HG02759 (cell line): ENCODE measurements around the gene SETD1B.
"Not testable (repeated sequence)": the region's sequence is repeated elsewhere in the genome, so short reads cannot be mapped to it uniquely, and the experiment has no call there.

Experiments
- ATAC-seq: cut with Tn5 transposase; IDR thresholded peaks from one replicate; pipeline ENCODE4 v1.9.1; 2021; ENCODE audit warnings: mild to moderate bottlenecking, moderate library complexity; ENCODE audit not compliant: unreplicated experiment

SETD1B gene

GRCh38 chr12:121803861-121804416 is at the start of gene SETD1B:
TSS of gene SETD1B (plus strand) at chr12:121804009. CDS start at chr12:121804738, 729 bp downstream.
- ATAC-seq: no peak

GRCh38 chr12:121754836-121755235 is 49.0 kb upstream of the SETD1B start:
- ATAC-seq: no peak

GRCh38 chr12:121755591-121755990 is 48.2 kb upstream of the SETD1B start:
- no peak for ATAC-seq

GRCh38 chr12:121758536-121758935 is 45.3 kb upstream of the SETD1B start:
- ATAC-seq: not testable (repeated sequence)

GRCh38 chr12:121762269-121762668 is 41.5 kb upstream of the SETD1B start:
- no peak for ATAC-seq

GRCh38 chr12:121764808-121765207 is 39.0 kb upstream of the SETD1B start:
- no peak for ATAC-seq

- ATAC-seq: no peak
Measured at GRCh38 chr12:121765573-121765972, 38.2 kb upstream of the SETD1B start.

GRCh38 chr12:121766290-121767039 is 37.3 kb upstream of the SETD1B start:
- no peak for ATAC-seq

- no peak for ATAC-seq
Measured at GRCh38 chr12:121767525-121768016, 36.2 kb upstream of the SETD1B start.

GRCh38 chr12:121769297-121769830 is 34.4 kb upstream of the SETD1B start:
- no peak for ATAC-seq

- no peak for ATAC-seq
Measured at GRCh38 chr12:121769831-121770301, 33.9 kb upstream of the SETD1B start.

GRCh38 chr12:121770388-121770787 is 33.4 kb upstream of the SETD1B start:
- no peak for ATAC-seq

GRCh38 chr12:121770813-121771625 is 32.8 kb upstream of the SETD1B start:
- no peak for ATAC-seq

GRCh38 chr12:121773011-121773777 is 30.6 kb upstream of the SETD1B start:
- peak; percentile 86 for ATAC-seq

GRCh38 chr12:121774968-121775474 is 28.8 kb upstream of the SETD1B start:
- no peak for ATAC-seq

- no peak for ATAC-seq
Measured at GRCh38 chr12:121775501-121775900, 28.3 kb upstream of the SETD1B start.

- ATAC-seq: no peak
Measured at GRCh38 chr12:121776190-121777098, 27.4 kb upstream of the SETD1B start.

- ATAC-seq: no peak
Measured at GRCh38 chr12:121778567-121779421, 25.0 kb upstream of the SETD1B start.
